Left kidney (tissue), 2 donors: ENCODE data around the gene ALKBH7. TPM values are rescaled to one million over a fixed set of nuclear protein-coding genes. Genes with fewer than 3 reads are reported as not detected.
"Not testable (repeated sequence)": the region's sequence is repeated elsewhere in the genome, so short reads cannot be mapped to it uniquely, and the experiment has no call there.

Experiments
- DNase-seq: peaks from one replicate; pipeline ENCODE4 v3.0.0-alpha.2; 2013
- polyA plus RNA-seq: library from polyadenylated mRNA; unstranded; fragments of 120-200 nt; gene quantifications from one replicate; pipeline ENCODE4 v1.2.1, GENCODE V29; 2013; ENCODE audit not compliant: insufficient read length

ALKBH7 gene
- polyA plus RNA-seq, 1 donor: 35.1 TPM

DNA sequence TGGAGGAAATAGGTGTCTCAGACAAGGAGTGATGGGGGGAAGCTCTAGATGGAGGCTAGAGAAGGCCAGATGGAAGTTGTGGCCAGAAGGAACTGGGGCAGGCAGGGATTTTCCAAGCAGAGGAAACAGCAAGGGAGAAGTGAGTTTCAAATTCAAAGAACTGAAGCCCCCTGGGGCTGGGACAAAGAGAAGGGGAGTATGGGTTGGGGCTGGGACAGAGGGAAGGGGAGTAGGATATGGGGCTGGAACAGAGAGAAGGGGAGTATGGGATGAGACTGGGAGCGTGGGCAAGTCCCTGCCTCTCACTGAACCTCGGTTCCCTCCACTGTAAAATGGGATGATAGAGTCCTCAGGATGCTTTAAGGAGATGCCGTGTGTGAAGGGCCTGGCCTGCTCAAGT lies 22.2 kb downstream of the ALKBH7 start:
- DNase-seq: no peak

DNA sequence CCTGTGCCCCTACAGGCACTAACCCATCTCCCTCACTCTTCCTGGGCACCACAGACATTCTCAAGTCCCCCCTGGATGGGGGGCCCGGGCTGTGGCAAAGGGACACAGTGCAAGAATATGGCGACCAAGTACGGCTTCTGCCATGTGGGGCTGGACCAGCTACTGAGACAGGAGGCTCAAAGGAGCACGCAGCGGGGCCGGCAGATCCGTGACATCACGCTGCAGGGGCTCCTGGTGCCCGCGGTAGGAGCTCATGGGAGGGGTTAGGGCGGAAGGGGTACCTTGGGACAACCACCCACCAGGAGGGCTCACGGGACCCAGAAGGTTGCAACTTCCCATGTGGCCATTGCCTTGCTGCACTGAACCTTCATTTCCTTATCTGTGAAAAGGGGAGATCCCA lies 23.7 kb downstream of the ALKBH7 start:
- DNase-seq: no peak

DNA sequence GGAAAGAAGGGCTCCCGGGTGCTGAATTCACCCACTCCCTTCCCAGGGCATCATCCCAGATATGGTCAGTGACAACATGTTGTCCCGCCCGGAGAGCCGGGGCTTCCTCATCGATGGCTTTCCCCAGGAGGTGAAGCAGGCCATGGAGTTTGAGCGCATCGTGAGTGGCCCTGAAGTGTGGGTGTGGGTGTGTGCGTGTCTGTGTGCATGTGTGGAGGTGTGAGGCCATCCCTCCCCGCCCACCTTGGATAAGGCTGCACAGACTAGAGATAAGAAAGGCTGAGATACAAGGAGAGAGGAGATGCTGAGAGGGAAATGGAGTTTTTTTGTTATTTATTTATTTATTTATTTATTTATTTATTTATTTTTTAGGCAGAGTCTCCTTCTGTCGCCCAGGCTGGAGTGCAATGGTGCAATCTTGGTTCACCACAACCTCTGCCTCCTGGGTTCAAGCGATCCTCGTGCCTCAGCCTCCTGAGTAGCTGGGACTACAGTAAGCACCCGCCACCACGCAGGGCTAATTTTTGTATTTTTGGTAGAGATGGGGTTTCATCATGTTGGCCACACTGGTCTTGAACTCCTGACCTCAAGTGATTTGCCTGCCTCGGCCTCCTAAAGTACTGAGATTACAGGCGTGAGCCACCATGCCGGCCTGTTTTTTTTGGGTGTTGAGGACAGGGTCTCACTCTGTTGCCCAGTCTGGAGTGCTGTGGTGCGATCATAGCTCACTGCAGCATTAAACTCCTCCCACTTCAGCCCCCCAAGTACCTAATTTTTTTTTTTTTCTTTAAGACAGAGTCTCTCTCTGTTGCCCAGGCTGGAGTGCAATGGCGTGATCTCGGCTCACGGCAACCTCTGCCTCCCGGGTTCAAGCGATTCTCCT lies 27.7 kb downstream of the ALKBH7 start:
- not testable (repeated sequence) for DNase-seq

DNA sequence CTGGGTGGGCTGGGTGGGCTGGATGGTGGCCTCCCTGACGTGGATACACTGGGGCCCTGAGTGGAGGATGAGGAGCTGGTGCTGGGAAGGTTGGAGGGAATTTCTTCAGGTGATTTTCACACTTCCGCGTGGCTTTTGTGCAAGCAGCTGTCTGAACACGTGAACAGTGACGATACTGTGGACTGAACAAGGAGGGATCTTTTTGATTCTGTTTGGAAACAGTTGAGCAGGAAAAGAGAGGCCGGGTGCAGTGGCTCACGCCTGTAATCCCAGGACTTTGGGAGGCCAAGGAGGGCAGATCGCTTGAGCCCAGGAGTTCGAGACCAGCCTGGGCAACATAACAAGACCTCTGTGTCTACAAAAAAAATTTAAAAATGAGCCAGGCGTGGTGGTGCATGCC lies 29.5 kb downstream of the ALKBH7 start:
- no peak for DNase-seq

DNA sequence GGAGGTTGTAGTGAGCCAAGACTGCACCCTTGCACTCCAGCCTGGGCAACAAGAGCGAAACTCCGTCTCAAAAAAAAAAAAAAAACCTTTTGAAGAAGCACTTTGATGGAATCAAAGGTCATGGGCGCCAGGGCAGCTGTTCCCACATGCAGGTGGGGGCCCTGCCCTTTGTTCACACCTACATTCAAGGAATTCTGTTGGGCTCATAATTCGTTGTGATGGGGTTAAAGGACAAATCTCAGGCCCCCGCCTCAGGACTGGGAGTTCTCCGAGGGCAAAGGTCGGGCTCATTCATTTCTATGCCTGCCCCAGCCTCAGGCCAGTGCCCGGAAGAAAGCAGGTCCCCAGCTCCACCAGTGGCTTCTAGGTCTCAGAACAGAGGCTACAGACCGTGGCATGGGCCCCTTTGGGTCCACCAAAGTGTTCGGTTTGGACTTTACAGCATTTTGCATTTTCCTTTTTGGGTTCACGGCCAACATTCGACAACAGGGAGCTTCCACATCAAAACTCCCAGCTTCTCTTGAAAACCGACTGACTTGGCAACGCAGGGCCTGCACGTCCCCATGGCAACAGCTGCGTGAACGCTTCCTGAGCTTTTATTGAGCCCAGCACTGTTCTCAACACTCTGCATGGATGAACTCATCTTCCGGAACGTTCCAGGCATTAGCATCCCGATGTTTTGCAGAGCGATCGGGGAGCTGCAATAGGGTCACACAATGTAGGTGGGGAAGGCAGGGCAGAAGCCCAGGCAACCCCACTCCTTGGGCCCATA lies 30.4 kb downstream of the ALKBH7 start:
- peak; percentile 68 for DNase-seq

DNA sequence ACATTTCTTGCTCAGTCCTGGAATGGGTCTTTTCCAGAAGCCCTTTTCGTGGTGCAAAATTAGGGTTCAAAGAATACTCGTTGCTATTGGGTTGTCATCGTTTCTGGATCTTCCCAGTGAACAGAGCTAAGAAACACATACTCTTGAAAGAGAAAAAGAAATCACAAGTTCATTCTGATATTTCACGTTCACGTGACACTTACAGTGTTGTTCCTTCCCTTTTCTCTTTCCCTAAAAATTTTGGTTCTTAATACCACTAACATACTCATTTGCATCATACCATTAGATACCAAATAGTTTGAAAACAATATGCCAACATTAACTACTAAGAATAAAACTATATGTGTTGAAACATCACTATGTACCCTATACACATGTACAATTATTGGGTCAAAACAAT lies 33.8 kb downstream of the ALKBH7 start:
- DNase-seq: no peak

DNA sequence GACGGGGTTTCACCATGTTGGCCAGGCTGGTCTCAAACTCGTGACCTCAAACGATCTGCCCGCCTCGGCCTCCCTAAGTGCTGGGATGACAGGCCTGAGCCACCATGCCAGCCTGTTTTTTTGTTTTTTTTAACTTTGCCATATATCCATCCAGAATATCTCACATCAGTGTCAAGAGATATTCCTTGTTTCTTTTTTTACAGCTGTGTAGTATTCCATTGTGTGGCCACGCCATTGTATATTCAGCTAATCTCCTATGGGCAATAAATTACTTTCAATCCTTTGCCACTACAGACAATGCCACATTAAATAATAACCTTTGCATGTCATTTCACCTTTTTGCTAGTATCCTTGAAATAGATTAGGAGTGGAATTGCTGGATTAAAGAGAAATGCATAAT lies 36.8 kb downstream of the ALKBH7 start:
- no peak for DNase-seq

DNA sequence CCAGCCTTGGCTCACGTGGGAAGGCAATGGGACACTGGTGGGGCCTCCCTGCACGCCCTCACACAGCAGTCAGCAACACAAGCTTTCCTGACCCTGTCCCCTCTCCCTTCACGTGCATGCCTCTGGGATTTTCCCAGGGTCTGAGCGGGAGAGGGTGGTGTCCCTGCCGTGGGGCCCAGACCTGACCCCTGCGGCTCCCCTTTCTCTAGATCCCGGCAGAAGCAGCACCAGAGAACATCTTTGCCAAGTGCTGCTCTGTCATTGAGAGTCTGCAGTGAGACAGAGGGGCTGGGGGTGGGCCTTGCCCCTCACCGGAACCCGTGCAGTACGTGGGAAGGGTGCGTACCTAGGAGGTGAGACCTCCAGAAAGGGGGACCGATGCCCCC lies 39.5 kb downstream of the ALKBH7 start:
- DNase-seq: no peak

DNA sequence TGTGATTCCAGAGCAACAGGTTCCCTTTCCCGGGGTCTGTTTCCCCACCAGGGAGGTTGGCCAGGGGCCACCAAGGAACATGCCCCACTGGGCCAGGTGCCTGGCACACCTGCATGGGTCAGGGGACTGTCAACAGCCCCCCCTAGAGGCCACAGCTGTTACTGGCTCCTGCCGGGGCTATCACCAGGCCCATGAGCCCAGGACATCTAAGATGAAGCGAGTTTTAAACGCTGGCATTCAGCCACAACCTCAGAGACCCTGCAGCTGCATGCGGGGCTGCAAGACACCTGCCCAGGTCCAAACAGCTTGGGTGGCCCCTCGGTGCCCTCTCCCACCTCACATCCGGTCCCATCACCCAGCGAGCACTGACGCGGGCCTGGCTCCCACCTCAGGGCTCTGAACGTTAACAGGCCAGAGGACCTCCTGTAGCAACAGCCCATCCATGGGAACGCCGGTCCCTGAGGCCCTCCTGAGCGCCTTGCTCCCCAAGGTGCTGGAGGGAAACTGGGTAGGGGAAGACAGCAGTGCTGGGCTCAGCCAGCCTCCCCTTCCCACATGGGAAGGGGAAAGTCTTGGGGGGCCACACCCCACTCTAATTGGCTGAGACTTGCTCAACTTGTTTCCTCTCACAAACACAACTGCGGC lies 40.0 kb downstream of the ALKBH7 start:
- DNase-seq: no peak

DNA sequence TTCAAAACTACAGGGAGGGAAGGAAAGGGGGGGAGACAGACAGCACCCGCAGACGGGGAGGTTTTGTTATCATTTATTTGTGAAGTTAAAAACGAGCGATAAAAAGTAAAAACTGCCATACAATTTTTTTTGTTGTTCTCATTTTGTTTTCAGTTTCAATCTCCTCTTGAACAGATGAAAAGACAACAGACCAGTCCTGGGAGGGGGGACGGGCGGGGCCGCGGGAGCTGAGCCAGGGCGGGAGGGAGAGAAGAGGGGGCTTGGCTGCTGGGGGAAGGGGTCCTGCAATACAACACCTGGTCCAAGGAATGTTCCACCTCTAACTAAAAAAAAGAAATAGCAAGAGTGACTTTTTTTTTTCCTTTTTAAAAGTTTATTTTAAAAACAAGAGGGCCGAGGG lies 40.7 kb downstream of the ALKBH7 start:
- DNase-seq: no peak

DNA sequence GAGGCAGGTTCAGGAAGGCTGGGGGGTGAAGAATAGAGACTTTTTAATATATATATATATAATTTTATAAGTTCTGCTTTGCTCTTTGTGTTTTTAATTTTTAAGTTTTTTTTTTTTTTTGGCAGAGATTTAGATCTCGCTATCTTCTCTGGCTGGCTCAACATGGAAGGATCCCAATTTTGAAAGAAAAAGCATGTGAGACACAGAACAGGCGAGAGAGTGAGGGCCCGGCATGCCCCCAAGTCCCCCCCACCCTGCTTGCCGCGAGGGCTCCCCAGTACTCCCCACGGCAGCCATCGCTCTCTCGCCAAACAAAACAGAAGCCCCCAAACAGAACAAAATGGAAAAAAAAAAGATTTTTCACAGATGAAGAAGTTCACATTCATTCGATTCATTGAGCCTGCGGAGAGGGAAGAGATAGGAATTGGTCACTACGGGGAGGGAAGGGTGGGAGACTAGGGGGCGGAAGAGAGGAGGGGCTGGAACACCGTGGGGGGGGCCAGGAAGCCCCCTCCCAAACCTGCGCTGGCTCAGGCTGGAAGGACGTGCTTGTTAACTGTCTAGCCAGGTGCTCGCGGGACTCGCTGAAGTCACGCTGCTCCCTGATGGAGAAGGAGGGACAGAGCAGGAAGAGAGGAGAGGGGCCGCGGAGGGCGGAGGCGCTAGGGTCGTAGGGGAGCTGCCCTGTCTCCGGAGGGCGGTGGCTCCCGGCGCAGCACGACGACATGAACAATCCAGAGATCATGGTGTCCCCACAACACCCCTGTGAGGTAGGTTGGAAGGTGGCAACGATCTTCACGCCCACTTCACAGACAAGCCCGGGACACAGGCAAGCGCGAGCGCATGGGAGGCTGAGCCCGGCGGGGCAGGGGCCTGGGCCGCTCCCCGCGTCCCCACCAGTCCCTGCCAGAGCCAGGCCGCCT lies 41.4 kb downstream of the ALKBH7 start:
- DNase-seq: no peak

DNA sequence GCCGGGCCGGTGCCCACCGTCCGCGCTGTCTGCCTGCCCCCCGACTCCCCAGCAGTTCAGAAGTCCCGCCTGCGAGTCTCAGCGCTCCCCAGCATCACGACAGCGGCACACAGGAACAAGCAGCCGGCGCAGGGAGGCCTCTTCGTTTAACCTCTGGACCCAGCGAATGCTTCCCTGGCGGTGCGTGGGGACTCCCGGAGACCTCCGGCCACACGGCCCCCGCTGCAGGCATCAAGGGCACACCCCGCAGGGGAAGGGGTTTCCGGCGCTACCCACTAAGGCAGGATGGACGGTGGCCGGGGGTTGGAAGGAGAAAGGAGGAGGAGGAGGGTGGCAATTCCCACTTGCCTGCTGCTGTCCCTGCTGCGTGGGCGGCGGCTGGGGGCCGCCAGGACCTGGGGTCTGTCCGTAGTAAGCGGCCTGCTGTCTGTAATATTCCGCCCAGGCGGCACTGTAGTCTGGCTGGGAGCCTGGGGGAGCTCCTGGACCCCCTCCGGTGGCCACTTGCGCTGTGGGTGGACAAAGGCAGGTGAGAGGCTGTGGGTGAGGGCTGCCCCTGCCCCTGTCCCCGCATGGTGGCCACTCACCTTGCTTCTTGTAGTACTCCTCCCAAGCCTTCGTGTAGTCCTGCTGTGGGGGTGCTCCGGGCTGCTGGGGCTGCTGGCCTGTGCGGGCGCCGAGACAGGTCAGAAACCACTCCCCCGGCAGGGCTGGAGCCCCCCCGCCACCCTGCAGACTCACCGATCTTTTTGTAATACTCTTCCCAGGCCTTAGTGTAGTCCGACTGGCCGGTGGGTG lies 42.4 kb downstream of the ALKBH7 start:
- DNase-seq: no peak

DNA sequence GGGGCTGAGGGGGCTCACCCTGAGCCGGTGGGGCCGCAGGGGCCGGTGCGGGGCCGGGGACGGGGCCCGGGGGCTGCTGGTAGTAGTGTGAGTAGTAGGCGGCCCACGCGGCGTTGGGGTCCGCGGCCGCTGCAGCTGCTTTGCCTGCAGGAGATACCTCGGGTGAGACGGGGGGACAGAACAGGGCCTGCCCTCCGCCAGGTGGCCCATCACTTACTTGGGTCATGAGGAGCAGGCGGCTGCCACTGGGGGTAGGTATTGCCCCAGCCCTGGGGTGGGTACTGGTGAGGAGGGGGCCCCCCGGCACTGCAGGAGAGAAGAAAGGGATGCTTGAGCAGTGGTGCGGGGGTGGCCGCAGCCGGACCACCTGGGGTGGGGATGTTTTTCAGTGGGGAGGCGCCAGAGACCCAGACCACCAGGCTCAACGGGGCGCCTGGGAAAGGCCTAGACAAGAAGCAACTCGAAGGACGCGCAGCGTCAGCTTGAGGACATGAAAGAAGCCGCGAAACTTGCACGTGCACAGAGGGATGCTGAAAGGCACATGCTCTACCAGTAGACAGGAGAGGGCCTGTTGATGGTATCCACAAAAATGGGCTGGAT lies 43.1 kb downstream of the ALKBH7 start:
- DNase-seq: no peak

DNA sequence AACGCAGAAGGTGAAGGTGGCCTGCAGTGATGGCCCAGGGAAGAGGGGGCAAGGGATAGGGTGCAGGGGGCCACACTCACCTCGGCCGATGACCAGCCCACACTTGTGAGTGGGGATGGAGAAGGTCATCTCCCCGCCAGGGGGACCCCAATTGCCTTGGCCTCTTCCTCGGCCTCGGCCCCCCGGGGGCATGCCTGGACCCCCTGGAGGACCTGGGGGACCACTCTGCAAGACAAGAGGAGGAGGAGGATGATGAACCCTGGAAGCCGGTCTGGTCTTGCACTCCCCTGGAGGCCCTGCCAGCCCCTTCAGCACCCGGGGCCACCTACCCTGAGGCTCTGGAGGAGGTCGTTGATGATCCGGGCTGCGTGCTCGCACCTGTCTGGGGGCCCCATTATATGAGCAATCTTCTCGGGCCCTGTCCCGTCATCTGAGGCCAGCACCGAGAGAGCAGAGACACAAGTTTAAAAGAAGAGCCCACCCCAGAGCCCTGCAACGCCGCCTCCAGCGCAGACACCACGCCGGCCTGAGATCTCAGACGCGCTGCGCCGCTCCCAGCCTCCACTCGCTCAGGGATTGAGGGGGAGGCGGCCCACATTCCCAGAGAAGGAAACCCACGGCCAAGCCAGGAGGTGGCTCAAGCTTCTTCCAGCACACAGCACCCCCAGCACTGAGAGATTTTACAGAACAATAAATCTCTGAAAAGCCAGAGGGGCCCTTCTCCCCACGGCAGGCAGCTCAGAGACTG lies 44.2 kb downstream of the ALKBH7 start:
- no peak for DNase-seq

DNA sequence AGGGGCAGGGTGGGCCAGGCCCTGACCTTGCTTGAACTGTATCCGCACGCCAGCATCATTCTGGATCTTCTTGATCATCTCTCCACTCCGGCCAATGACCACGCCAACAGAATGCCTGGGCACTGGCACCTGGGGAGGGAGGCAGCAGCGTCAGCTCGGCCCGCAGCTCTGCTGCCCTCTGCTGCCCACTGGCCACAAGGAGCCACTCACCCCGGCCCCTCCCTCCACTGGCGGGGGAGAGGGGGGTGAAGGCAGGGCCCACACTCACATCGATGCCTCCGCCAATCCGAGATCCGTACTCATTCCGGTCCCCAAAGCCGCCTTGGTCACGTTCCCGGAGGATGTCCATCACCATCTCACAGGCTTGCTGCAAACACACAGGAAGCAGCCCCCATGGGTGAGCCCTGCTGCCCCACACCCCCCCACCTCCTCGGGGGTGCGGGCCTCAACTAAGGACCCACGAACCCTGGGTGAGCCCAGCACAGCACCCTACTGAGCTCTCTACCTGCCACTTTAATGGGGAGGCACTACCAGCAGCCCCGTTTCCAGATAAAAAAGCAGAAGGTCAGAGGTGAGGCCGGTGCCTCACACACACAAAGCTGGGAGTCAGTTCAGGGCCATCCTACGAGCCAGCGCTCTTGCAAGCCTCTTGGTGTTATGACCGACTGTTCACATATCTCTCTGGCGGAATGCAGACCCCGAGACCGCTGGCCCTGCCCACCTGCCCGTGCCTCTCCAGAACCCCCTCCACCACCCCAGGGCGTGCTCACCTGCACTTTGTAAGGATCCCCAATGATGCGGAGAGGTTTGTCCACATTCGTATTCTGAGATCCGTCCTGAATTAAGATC lies 45.3 kb downstream of the ALKBH7 start:
- DNase-seq: no peak

DNA sequence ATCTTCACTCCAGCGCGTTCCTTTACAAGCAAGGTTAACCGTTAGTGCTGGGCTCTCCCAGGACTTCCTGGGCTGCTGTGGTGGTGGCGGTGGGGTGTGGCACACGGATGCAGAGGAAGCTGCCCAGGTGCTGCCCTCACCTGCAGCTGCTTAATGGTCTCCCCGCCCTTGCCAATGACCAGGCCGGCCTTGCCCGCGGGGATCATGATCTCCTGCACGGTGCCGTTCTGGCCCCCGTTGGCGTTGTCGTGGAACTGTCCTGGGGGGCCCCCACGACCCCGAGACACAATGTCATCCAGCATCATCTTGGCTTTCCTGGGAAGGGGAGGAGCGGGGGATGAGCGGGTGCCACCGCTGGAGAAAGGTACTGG lies 46.0 kb downstream of the ALKBH7 start:
- no peak for DNase-seq

DNA sequence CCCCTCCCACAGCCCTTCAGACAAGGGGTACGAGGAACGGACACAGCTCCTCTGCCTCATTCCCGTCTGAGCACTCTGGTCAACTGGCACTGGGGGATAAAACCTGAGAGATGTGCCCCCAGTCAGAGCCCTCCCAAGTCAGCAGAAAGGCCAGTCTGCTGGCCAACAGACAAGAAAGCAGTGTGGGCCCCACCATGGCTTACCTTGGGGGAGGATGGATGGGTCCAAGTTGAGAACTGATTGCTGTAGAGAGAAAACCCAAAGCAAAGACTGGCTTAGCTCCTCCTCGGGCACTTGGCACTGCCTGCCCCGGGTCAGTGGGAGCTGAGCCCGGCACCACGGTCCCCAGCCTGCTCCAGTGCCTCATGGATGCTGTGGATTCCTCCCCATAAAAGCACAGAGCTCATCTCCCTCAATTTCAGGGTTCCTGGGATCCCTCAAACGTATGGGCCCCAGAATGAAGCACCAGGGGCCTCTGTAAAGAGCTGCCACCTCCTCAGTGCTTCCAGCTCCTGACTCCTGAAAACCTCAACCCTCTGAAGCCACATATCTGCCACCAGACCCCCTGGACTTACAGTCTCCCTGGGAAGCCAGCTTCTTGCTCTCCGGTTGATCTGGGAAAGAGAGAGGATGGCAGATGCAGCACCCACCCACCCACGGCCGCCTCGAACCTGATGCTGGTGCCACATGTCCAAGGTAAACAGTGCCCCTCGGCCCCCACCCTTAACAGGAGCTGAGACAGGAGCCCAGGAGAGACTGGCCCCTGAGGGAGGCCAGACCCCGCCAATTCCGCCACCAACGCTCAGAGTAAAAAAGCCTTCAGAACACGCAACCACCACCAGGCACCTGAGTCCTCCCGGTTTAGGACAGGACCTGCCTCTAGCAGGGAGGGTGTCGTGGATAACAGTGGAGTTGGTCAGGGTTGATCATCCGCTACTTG lies 48.8 kb downstream of the ALKBH7 start:
- DNase-seq: no peak
